CD4-positive, alpha-beta T cell treated with Interleukin-15 for 4 hours (primary cell): ENCODE results near the gene STIM2.
"Not testable (repeated sequence)": the region's sequence is repeated elsewhere in the genome, so short reads cannot be mapped to it uniquely, and the experiment has no call there.

Experiments
- DNase-seq: peaks from one replicate; pipeline ENCODE4 v3.0.0-alpha.2; 2020; ENCODE audit warnings: low spot score

STIM2 gene

GRCh38 chr4:26860157-26860921, at the start of gene STIM2:
TSS of gene STIM2 (plus strand) at chr4:26860841.
- DNase-seq = peak; percentile 99

DNA sequence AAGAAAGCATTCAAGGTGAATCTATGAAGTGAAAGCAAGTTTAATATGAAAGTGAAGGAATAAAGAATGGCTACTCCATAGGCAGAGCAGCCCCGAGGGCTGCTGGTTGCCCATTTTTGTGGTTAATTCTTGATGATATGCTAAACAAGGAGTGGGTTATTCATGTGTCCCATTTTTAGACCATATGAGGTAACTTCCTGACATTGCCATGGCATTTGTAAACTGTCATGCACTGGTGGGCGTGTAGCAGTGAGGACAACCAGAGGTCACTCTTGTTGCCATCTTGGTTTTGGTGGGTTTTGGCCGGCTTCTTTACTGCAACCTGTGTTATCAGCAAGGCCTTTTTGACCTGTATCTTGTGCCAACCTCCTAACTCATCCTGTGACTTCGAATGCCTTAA, 49.1 kb upstream of the STIM2 start:
- DNase-seq = not testable (repeated sequence)

DNA sequence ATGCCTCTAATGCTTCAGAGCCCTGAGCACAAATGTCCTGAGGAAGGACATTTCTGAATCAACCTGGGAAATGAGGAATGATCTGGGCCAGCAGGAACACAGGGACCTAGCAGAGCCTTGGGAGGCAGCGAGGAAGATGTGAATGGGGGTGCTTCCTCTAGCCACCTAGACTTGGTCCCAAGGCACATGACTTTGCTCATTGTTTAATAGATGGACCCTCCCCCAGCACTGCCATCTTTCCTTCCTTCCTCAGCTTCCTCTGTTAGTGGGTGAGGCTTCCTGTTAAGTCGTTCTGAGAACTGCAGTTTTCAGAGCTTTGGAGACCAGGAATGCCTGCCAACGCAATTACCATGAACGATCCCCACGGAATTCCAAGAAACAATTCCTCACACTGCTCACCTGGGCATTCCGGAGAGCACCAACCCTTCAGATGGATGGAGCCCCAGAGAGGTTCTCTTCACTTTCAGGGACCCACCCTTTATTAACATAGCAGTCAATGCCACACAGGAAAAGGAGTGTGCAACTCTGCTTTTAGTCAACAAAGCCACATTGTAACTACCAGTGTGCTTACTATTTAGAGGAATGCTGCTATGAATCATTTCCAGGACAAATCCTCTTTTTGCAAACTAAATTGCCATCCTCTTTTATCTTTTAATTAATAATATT, 48.5 kb upstream of the STIM2 start:
- peak; percentile 9 for DNase-seq

DNA sequence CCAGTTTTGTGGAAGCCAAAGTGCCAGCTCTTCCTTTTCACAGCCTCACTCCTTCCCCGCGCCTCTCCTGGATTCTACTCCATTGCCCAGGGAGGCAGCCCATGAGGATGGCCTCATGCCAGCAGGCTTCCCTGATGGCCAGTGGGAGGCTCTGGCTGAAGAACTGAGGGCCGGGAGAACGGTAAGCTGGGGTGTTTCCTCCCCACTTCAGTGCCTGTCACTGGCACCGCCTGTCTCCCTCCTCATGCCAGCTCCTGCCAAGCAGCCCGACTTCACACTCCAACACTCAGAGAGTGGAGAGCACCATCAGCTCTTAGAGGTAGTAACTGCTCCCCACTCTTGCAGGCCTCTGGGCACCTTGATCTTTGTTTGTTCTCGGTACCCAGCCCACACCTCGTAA, 46.9 kb upstream of the STIM2 start:
- no peak for DNase-seq

DNA sequence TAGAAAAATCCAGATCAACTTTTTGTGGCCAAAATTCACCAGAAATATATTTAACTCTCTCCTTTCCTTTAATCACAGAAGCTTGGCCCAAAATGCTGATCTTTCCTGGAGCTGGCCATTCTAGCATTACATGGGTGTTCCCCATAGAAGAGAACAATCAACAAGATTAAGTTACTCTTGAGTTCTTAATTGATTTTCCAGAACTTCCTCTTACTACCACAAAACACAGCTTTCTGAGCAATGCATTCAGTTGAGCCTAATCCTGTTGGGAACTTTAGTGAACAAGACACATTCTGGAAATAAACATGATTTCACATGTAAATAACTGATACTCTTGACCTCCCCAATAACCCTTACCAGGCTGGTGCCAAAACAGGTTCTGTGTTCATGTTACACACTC, 45.4 kb upstream of the STIM2 start:
- DNase-seq = no peak

GRCh38 chr4:26815706-26816105, 44.9 kb upstream of the STIM2 start:
- DNase-seq = no peak

DNA sequence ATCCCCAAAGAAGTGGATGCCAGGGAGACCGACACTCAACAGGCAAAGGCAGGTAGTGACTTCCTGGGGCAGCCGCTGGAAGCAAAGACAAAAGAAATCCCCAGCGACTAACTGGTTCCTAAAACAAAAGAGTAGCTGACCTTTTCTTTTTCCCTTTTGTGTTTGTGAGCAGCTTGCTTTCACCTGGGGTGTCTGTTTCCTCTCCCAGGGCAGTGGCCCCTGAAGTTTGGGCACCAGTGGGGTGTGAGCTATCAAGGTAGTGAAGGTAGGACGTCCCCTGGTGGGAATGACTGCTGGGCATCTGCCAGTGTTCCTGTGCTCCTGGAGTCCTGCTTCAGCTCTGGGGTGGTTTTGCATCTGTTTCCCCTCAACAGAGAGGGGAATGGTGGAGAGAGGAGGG, 41.6 kb upstream of the STIM2 start:
- DNase-seq = no peak

GRCh38 chr4:26819478-26820095, 41.1 kb upstream of the STIM2 start:
- no peak for DNase-seq

DNA sequence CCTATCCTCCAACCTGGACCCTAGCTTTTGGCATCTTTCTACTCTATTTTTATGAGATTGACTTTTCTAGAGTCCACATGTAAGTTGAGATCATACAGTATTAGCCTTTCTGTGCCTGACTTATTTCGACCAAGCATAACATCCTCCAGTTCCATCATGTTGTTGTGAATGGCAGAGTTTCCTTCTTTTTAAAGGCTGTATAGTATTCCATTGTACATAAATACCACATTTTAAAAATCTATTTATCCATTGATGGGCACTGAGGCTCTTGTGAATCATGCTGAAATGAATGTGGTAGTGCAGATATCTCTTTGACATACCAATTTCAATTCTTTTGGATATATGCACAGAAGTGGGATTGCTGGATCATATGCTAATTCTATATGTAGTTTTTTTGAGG, 40.3 kb upstream of the STIM2 start:
- DNase-seq = no peak

DNA sequence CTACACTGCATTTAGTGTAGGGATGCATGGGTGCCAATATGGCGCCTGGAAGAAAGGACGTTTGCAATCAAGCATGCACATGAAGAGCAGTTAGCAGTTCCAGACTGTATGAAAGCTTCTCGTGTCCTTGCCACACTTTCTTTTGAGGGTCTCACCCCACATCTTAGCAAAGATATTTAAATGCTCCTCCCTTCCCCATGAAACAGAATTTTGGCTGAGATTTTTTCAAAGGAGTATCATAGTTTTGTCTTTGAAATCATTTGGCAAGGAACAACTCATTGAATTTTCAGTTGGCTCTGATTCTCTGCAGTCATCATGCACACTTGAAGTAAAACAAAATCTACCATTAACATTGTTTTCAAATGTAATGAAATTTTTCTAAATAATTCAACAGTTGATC, 39.6 kb upstream of the STIM2 start:
- no peak for DNase-seq

GRCh38 chr4:26821677-26822503, 38.8 kb upstream of the STIM2 start:
- DNase-seq = no peak

- DNase-seq = peak; percentile 9
Observed at GRCh38 chr4:26822546-26822945, 38.1 kb upstream of the STIM2 start.

GRCh38 chr4:26822974-26823373, 37.7 kb upstream of the STIM2 start:
- not testable (repeated sequence) for DNase-seq

DNA sequence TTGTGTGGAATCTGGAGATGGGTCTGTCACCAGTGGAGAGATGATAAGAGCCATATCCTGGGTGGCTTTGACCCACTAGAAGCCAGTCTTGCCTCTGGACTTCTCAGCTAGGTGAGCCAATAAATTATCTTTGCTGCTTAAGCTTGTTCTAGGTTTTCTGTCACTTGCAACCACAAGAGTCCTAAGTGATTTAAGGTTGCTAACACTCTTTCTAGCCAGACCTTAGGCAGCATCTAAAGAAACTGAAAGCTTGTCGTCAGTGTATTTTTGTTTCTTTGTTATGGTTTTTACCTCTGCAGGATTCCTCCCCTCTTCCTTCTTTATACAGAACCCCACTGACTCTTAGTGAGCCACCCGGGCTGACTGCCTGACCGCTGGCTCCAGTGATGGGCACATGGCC, 37.1 kb upstream of the STIM2 start:
- no peak for DNase-seq

GRCh38 chr4:26824667-26825066, 36.0 kb upstream of the STIM2 start:
- no peak for DNase-seq

DNA sequence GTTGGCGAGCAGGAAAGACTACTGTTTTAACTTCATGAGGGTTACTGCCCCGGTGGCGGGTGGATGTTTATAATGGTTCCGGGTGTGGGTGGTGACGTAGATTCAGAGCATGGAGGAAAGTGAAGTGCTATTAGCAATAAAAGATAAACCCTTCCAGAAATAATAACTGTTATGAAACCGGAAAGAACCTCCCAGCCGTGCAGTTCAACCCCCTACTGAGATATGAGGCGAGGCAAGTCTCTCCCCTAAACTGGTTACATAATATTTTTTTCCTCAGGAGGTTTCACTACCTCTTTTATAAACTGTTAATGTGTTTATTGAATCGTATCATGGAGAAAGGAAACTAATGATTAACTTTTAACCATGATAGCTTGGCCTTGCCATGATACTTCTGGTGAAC, 33.9 kb upstream of the STIM2 start:
- no peak for DNase-seq

GRCh38 chr4:26827336-26827735, 33.3 kb upstream of the STIM2 start:
- DNase-seq = not testable (repeated sequence)

GRCh38 chr4:26827798-26828197, 32.8 kb upstream of the STIM2 start:
- no peak for DNase-seq

GRCh38 chr4:26829018-26829417, 31.6 kb upstream of the STIM2 start:
- DNase-seq = no peak

GRCh38 chr4:26830033-26830432, 30.6 kb upstream of the STIM2 start:
- DNase-seq = no peak

- DNase-seq = no peak
Observed at GRCh38 chr4:26830701-26831100, 29.9 kb upstream of the STIM2 start.

GRCh38 chr4:26836539-26836938, 24.1 kb upstream of the STIM2 start:
- DNase-seq = no peak
